NCI-H774 (cell line): ENCODE measurements around the gene STIM1.
"Not testable (repeated sequence)": the region's sequence is repeated elsewhere in the genome, so short reads cannot be mapped to it uniquely, and the experiment has no call there.

Experiments
- DNase-seq: peaks from one replicate; lab custom pipeline; 2025; lab: John Stamatoyannopoulos, UW

The STIM1 gene

DNA sequence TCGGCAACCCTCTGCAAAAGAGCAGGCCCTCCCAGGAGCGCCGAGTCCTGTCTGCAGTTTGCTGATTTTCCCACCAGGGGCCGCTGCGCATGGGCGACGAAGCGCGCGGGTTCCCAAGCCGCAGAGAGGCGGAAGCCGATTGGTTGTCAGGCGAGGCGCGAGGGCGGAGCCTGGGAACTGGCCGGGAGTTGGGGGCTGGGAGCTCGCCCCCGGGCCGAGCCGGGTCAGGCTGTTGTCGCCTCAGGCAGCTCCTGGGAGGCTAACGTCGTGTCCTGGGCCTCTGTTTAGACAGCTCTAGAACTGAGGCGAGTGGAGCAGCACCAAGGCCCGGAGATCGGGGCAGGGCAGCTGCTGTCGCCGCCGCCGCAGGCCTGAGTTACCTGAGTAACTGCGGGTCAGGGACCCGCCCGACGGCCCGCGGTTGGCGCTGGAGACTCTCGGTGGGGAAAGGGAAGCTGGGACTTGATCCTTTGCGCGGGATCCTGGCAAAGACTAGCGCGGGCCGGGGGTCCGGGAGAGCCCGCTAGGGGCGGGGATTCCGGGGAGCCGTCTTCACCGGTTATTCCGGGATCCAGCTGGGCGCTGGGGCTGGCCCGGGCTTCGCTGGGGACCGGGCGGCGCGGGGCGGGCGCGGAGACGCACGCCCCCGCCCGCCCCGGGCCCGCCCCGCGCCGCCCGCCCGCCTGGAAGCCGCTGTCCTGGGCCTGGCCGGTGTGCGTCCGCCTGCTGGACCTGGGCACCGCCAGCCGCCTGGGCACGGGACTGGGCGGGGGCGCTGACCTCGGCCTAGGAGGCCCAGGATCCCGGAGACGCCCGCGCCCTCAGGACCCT, at the start of gene STIM1:
STIM1 (plus strand) TSS at position 688 of the 831 bp plus-strand sequence. CDS start 607 bp downstream, outside the sequence.
- DNase-seq = peak; percentile 91

DNA sequence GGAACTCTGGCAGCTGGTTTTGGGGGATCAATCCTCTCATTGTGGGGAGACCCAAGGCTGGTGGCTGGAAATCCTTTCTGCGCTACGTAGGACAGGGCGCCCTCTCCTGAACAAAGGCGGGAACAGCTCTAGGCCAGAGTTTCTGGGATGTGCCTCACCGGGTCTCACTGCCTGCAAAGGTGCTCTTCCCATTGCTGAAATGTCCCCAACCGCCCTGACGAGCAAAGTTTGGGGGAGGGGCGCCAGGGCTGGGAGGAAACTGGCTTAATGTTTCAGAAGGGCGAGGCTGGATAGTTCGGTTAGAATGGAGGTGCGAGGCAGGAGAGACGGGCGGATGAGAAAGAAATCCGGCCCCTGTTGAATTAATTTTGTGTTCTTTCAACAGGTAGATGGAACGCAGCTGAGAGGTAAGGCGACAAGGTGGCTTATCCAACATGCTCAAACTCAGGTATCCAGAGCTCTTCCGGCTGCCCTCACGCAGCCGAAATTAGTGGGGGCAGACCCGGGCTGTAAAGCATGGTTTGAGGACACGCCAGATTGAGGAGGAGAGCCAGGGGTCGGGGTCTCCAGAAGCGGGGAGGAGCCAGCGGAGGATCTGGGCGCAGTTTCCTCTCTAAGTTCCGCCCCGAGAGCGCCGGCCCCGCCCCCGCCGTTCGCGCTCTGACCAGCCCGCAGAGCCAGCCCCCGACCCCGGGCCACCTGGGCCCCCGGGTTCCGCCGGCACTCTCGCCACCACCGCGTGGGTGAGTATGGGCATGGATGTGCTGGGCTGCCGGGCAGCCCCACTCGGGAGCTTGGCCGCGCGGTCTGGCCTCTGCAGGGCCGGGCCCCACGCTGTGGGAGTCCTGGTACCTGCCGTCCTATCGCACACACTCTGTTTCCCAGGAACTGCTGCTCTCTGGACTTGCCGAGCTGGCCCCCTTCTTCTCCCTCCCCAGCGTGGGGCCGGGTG, 47.3 kb upstream of the STIM1 start, which contains the start of gene PGAP2:
PGAP2 (plus strand) TSS at position 652 of the 952 bp plus-strand sequence. CDS start 2,700 bp downstream, outside the sequence.
- peak; percentile 64 for DNase-seq

GRCh38 chr11:3808861-3809623, 46.4 kb upstream of the STIM1 start:
- DNase-seq = peak; percentile 3

DNA sequence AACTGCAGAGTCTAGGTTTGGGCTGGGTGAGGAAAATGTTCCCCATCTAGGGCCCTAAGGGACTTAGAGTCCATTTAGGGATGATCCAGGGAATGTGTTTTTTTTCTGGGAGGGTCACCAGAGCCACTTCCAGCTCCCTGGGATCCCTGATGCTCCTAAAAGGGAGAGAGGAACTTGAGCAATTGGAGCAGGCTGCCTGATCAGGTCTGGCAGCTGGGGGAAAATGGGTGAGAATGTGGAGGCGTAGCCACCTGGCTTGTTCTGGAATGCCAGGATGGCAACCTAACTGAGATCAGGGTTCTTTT, 45.9 kb upstream of the STIM1 start:
- no peak for DNase-seq

- DNase-seq = no peak
Measured at GRCh38 chr11:3810446-3810845, 45.0 kb upstream of the STIM1 start.

DNA sequence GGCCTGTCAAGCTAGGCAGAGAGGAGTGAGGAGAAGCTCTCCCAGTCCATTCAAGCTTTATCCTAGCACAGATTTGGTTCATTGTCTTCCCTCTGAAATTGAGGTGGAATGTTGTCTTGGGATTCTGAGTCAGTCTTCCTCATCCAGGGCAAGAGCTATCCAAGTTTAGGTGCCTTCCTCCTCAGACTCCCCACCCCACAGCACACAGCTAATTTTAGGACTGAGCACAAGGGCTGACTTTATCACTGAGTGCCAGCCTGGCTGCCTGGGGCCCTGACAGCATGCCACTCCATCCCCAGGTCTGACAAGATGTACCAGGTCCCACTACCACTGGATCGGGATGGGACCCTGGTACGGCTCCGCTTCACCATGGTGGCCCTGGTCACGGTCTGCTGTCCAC, 44.5 kb upstream of the STIM1 start:
- DNase-seq = no peak

GRCh38 chr11:3814832-3815231, 40.6 kb upstream of the STIM1 start:
- DNase-seq = not testable (repeated sequence)

GRCh38 chr11:3815845-3816244, 39.6 kb upstream of the STIM1 start:
- DNase-seq = no peak

- no peak for DNase-seq
Measured at GRCh38 chr11:3816673-3817072, 38.8 kb upstream of the STIM1 start.

GRCh38 chr11:3817181-3817800, 38.2 kb upstream of the STIM1 start:
- no peak for DNase-seq

DNA sequence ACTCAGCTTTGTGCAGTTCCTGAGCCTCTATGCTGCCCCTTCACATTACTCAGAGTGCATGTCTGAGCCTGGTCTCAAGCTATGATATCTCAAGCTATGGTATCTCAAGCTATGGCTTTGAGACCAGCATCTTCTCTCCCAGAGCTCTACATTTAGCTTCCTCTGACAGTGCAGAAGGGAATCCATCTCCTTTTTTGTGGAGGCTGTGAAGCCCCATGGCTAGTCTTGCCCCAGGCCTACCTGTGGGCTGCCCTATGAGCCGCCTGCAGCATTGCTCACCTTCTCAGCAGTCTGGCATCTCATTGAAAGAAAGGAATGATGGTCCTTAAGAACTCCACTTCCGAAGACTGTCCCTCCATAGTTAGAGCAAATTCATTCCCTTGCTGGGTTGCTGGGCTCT, 34.5 kb upstream of the STIM1 start:
- DNase-seq = no peak

DNA sequence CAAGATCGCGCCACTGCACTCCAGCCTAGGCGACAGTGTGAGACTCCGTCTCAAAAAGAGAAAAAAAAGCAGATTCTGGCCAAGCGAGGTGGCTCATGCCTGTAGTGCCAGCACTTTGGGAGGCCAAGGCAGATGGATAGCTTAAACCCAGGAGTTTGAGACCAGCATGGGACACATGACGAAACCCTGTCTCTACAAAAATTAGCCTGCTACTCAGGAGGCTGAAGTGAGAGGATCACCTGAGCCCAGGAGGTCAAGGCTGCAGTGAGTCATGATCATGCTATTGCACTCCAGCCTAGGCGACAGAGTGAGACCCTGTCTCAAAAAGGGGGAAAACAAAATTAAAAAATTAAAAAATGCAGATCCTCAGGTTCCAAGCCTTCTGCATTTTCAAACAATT, 33.2 kb upstream of the STIM1 start:
- DNase-seq = no peak

DNA sequence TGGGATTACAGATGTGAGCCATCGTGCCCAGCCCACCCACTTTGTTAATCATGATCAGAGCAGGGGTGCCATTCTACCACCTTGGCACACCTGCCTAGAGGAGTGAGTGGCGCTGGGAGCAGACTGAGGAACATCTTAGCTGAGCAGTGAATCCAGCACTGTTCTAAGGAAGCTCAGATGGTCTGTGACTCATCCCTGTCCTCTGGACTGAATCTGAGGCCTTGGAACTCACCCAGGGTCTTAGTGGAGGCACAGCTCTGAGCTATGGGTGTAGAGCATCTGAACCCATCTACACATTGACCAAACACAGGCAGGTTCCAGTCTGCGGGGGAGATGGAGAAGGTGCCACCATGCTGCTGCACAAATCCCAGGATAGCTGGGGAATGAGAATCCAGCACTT, 32.2 kb upstream of the STIM1 start:
- no peak for DNase-seq

DNA sequence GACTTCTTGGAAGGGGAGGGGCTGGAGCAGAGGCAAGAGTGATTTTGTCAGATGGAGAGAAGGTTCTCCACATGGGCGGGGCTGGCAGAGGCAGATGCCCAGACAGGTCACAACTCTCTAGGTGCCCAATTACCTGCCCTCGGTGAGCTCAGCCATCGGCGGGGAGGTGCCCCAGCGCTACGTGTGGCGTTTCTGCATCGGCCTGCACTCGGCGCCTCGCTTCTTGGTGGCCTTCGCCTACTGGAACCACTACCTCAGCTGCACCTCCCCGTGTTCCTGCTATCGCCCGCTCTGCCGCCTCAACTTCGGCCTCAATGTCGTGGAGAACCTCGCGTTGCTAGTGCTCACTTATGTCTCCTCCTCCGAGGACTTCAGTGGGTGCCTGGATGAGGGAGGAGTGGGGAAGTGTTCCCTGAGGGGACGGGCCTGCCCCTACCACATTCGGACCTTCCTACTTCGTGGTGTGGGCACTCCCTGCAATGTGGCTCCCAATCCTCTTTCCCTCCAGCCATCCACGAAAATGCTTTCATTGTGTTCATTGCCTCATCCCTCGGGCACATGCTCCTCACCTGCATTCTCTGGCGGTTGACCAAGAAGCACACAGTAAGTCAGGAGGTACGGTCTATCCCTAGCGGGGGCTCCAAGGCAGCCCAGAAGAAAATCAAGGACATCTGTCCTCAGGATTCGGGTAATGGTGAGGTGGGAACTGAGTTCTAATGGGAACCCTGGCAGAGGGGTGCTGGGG, 31.5 kb upstream of the STIM1 start:
- no peak for DNase-seq

- DNase-seq = no peak
Measured at GRCh38 chr11:3824714-3825472, 30.6 kb upstream of the STIM1 start.

- no peak for DNase-seq
Measured at GRCh38 chr11:3825473-3826154, 29.9 kb upstream of the STIM1 start.

DNA sequence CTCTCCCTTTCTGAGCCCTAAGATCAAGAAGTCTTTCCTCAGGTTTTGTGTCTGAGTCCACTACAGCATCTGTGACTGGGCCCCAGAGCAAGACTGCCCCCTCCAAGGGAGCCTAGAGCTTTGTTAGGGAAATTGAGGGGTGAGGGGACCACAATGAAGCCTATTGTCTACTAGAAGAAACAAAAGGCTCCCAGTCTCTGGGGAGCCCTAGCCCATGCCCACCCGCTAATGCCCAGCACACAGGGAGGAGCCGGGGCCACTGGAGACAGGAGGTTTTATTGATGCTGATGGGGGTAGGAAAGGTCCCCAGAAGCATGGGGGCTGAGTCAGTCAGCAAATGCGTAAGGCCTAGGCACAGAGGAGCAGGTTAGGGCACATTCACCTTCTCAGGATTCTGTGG, 28.7 kb upstream of the STIM1 start:
- DNase-seq = no peak

GRCh38 chr11:3827434-3828186, 27.9 kb upstream of the STIM1 start:
- DNase-seq = no peak

DNA sequence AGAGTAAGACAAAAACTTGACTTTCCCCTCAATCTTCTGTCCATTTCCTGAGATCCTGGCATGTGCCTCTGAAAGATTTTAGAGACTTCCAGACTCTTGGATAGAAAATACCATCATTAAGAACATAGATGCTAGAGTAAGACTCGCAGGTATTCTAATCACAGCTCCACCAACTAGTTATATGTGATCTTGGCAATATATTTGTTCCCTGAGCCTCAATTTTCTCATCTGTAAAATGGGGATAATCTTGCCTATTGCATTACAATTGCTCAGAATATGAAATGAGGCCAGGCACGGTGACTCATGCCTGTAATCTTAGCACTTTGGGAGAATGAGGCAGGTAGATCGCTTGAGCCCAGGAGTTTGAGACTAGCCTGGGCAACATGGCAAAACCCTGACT, 25.4 kb upstream of the STIM1 start:
- DNase-seq = no peak
